HG02642 (cell line): Measurements from ENCODE around the gene LRRC4C.
"Not testable (repeated sequence)": the region's sequence is repeated elsewhere in the genome, so short reads cannot be mapped to it uniquely, and the experiment has no call there.

Experiments used
- ATAC-seq: cut with Tn5 transposase; IDR thresholded peaks from one replicate; pipeline ENCODE4 v1.9.1; 2021; ENCODE audit warnings: mild to moderate bottlenecking; ENCODE audit not compliant: unreplicated experiment, poor library complexity

Gene LRRC4C

DNA sequence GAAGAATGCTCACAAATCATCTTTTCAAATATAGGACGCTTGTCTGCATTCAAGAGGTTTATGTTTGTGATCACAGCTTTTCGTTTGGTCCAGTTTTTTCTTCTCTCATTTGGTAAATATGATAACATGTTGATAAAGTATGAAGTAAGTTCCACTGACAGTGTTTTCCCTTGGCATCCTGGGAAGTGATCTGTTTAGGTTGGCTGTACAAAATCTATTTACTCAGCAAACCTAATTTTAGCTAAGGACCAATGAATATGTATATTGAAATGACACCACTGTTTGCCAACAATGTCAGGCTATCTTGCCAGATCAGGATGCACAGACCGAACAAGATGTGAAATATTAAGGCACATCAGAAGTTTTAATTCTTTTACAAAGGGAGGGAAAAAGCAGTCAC is 1230.8 kb downstream of the LRRC4C start:
- ATAC-seq = no peak

DNA sequence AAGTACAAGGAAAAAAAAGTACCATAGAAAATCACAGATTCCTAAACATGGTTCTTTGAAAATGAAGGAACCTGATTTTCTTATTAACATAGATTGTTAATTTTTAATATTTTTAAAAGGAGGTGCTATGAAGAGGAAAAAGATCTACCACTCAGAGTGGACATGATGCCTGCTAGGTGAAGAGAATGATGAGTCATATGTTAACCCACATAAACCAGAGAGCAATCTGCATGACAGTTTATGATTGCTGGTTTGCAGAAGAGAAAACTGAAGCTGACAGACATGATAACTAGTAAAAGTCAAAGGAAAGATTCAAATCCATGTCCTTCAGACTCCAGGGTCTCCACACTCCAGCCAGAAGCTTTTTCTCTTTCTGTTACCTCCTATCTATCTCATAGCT is 1231.7 kb downstream of the LRRC4C start:
- ATAC-seq = peak; percentile 96

DNA sequence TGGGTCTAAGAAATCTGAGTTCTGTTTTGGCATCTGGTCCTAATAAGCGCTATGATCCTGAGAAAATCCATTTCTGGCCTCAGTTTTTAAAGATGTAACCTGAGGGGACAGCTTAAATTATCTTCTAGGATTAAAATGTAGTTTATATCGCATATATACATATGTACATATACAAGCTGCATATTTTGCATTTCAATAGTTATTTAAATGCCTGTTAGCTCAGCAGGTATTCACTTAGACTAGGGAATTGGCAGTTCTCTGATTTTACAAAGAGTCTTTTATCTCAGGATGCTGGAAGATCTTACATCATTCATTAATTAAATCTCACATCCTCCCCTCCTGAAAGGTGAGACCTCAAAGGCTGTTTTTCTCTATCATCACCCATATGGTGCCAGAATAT is 1232.8 kb downstream of the LRRC4C start:
- no peak for ATAC-seq

DNA sequence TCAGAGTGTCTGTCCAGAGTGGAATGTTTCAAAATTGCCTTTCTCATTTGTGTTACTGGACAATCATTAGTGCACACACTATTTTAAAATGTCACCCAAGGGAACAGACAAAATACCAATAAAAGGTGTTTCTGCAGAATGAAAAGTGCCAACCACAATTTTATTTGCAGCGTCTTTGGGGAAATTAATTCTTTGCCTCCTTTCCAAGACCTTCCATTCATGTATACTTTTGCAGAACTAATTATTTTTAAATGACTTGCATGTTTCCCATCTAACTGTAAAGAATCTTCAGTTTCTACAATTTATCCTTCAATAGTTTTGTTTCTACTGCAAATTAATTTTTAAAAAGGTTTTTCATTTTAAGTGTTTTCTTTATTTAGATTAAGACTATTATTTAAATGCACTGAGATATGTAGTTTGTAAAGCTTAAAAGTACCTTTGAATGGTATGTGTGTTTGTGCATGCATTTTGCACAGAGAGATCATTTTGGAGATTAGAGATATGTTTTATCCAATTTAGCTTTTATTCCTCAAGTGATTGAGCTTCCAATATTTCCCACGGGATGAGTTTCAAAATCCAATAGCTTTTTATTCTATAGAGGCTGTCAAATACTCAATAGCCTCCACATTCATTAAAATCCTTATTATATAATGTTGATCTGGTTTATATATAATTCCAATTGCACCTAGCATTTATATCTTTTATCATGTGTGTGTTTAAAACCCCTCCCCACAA is 1235.7 kb downstream of the LRRC4C start:
- no peak for ATAC-seq

DNA sequence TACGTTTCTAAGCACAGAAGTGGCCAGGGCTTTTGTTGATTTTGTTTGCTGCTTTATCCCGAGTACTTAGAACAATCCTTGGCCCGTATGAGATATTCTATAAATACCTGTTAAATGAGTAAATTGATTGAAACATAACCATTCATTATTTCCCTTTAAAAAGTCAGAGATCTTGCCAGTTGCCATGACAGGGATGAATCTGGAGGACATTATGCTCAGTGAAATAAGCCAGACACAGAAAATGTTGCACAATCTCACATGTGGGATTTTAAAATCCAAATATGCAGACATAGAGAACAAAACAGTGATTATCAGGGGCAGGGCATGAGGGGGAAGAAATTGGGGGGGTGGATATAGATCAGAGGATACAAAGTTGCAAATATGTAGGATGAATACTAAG is 1240.1 kb downstream of the LRRC4C start:
- ATAC-seq = no peak

DNA sequence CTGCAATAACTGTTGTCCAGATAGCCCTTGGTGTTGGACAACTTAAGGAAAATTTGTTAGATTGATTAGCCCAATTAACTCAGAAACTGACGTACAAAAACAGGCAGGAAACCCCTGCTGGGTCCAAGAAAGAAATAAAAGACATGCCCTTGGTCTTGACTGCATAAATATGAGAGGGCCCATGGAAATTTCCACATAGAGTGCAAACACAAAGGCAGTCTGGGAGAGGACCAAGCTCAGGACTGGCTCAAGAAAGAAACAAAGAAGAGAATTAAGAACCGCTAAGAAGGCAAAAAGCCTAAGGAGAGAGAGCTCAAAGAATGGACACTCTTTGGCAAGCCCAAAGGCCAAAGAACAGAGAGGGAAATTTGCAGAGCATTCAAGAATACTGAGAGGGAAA is 1243.9 kb downstream of the LRRC4C start:
- no peak for ATAC-seq

DNA sequence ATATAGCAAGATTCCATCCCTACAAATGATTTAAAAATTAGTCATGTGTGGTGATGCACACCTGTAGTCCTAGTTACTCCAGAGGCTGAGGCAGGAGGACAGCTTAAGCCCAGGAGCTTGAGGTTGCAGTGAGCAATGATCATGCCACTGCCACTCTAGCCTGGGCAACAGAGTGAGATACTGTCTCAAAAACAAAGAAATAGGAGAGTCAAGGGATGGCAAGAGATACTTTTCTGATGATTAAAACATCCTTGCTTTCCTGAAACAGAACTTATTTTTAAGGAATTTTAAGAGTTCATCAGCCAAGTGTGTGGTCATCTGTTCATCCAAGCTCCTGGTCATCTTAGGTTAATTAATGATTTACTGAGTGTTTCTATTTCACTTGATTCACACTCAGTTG is 1252.0 kb downstream of the LRRC4C start:
- ATAC-seq = no peak

DNA sequence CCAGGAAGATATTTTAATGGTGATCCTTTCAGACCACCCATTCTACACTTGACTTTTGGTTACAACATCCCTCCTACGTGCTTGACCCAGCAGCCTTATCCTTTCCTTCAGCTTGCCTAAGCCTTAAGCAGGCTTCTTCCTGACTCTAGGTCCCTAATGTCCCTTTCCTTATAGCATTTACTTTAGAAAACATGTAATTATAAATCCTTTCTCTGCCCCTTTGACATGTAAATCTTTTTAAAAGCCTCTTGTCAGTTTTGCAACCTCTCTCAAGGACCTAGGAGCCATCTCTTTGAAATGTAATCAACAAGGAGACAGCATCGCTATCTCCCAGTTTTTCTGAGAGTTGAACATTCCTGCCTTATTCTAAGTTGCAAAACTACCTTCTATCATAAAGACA is 1255.2 kb downstream of the LRRC4C start:
- ATAC-seq = no peak

DNA sequence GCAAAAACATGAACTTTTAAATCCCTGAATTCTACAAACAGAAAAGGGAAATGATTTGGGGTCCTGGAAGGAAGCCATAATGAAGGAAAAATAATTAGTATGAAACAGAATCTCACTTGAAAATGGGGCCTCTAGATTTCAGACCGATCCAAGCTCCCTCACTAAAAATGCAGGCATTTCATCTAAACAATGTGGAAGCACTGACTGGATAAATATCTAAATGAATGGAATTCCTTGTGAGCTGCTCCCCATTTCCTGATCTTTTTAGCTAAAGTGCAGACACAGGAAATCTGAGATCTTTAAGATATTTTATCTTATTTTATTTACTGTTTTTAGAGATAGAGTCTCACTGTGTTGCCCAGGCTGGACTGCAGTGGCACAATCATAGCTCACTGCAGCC is 1255.8 kb downstream of the LRRC4C start:
- ATAC-seq = no peak

DNA sequence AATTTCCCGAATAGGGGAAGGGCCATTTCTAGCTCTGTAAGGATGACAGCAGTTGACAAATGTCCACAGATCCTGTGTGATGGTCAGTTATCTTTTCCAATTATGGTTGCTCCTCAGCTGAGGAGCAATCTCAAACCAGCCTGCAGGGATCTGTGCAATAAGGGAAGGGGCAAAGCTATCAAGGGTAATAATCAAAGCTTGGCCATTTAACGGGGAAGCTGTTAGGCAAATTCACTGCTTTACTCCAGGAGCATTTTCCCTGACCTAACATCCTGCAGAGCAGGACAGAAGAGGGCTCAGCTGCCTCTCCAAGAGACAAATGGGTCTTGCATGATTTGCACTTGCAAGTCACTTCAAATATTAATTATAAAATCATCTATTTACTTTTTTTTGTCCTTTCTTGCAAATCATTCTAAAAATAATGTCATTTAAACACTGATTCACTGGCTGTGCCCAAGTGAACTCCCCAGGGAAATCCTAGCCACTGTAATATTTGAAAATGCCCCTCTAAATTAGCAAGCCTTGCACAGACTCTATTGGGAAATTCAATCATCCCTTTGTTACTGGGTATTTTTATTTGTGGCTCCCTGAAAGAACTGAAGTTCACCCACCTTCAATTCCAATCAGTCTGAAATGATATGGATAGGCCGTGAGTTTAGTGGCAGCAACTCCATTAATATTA is 1256.7 kb downstream of the LRRC4C start:
- ATAC-seq = no peak

DNA sequence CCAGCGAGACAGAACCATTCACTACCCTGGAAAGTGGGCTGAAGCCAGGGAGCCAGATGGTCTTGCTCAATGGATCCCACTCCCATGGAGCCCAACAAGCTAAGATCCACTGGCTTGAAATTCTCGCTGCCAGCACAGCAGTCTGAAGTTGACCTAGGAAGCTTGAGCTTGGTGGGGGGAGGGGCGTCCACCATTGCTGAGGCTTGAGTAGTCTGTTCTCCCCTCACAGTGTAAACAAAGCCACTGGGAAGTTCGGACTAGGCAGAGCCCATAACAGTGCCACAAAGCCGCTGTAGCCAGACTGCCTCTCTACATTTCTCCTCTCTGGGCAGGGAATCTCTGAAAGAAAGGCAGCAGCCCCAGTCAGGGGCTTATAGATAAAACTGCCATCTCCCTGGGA is 1266.9 kb downstream of the LRRC4C start:
- ATAC-seq = not testable (repeated sequence)

DNA sequence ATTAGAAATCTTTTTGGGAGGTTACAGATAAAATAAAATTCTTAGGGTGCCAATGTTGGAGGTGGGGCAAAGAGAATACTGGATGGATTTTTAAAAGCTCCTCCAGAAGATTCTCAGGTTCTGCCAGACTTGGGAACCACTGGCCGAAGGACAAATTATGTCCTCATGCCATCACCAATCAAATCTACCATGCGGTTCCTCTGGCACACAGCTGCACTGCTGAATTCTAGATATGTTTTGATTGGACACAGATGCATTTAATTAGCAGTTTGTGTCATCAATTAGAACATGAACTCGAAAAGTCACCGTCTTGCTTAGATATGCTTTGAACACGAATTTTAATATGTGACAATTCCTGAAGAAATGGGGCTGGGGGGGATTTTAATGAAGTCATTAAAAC is 1269.2 kb downstream of the LRRC4C start:
- no peak for ATAC-seq

DNA sequence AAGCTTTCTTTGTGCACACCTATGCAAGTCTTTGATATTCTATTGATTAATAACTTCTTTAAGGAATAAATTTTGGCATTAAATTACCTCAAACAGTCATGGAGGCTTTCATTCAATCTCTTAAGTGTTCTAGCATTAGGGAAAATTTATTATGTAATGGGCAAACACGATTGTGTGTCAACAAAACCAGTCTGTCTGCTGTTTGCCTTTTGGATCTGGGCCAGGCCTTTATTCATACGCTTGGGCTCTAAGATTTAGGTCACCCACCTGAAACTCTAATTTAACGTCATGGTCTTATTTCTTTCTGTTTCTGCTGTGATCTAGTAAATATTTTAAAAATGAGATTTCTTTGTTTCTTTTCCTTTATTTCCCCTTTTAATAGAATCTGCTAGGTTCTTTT is 1270.6 kb downstream of the LRRC4C start:
- ATAC-seq = no peak

DNA sequence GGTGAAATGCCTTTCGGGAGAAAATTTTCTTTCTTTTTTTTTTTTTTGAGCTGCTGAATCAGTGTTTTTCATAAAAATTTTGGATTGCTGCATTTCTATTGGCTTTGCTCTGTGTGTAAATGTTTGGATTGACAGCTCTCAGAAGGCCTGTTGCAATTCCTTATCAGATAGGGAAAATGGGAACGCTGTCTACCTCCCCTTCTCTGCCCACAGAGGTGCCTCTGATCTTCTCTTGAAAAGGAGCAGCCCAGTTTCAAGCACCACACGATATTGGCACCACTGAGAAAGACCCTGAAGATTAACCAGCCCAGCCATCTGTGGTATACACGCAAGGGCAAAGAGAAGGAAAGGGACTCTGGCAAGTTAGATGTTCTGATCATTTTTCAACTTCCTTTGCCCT is 1272.2 kb downstream of the LRRC4C start:
- ATAC-seq = no peak

DNA sequence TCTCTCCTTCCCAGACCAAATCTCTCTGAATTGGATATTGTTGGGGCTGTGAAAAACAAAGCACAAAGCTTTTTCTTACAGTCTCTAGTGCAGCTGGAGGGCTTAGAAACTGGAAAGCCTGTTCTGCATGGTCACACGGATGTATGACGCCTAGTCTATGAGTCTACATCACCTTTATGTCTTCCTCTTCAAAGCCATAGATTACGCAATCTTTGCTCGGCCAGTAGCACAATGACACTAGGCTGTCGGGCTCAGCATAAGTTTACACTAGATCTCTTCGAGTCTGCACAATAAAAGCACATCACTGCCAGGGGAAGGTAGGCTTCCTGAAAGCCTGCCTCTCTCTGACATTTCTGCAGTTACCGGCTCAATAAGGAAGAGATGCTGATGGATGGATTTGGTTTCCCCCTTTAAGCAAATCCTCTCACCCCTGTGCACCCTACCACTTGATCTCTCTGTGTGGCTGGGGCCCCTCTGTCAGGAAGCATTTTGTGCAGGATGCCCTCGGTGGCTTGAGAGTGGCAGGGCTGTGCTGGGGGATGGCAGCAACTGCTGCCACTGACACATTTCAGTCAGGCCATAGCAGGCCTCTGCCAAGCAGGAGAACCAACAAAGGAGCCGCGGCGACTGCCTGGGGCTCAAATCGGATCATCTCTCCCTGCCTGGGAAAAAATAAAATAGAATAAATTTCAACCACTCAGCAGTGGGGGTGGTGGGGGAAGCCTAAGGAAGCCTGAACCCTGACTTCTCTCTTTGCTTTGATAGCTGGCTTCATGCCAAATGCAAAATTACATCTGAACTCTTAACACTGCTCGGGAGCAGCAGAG is 1272.8 kb downstream of the LRRC4C start:
- no peak for ATAC-seq

DNA sequence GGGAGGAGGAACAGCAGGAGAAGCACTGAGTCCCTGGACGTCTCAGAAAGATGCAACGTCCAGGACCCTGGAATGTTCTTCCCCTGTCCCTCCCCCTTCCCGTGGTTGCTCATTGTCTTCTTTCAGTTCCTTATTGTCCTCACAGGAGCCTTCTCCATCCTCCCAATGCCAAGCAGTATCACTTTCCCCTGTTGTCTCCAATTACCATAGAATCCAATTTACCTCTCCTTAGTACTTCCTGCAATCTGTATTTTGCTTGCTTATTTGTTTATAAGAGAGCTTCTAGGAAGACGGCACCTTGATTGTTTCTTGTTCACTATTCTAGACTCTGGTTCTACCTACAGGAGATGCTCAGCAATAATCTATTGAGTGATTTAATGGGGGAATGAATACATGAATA is 1273.7 kb downstream of the LRRC4C start:
- no peak for ATAC-seq

DNA sequence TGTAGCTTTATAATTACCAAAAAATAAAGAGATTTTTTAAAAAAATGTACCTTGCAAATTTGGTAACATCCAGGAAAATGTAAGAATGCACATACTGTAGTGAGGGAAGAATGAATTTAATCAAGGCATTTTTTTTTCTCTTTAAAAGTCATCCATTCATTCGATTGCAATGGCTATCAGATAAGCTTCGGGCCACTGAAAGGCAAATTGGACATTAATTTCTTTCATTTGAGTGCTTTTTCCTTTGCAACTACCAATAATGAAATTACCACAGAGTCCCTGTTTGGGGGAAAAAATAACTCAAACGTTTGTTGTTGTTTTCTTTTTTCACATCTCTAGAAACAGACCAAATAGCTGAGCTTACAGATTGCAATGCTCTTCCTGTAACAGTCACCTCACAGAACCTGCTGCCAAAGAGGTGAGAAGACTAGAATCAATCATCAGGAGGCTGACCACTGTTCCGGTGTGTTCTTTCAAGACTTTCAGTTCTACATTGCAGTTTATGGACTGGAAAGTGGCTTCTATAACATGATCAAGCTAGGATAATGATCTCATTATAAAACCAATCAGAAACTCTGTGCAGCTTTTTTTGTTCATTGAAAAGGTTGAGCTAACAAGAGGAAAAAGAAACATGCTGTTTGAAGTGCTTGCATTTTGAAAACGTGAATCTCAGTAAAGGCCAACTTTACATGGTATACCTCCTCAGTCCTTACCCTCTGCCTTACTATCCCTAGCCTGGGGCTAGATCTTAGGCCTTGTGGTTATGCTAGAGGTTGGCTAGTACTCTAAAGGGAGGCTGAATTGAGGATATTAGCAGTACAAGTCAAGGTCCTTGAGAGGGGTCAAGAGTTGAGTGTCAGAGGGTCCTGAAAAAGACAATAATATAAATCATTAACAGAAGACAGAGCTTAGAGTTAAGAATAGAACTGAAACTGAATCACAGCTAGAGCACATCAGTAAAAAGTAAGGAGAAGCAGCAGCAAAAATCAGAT is 1276.1 kb downstream of the LRRC4C start:
- ATAC-seq = peak; percentile 90

DNA sequence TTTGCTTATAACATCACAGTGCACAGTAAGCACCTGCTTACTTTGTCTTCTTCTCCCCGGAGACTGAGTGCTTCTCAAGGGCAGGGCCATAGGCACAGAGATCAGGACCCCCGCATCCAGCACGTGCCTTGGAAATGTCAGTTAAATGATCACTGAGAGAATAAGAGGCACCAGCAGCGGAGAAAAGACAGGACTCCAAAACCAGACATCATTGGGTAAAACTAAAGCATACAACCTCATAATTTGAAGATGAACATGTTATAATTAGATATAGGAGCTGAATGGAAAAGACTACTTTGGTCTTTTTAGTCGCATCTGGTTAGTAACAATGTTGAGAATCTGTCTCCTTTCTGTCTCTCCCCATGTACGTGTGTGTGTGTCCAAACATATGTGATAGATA is 1279.9 kb downstream of the LRRC4C start:
- ATAC-seq = no peak

DNA sequence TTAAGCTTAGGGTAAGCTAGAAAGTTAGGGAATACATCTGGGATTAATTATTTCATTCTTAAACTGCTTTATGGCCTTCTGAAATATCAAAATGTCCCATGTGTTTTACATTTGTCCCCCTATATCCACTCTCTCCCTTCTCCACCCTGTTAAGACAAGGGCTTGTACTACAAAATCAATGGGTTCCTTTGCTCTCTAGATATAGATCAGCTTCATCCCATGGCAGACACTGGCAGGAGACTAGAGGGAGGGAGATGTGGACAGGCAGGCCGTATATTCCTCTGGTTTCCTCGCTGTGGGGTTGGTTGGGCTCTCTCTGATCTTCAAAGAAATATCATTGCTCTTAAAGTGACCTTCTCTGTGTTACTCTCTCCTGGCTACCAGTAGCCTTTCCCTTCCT is 1281.0 kb downstream of the LRRC4C start:
- no peak for ATAC-seq

DNA sequence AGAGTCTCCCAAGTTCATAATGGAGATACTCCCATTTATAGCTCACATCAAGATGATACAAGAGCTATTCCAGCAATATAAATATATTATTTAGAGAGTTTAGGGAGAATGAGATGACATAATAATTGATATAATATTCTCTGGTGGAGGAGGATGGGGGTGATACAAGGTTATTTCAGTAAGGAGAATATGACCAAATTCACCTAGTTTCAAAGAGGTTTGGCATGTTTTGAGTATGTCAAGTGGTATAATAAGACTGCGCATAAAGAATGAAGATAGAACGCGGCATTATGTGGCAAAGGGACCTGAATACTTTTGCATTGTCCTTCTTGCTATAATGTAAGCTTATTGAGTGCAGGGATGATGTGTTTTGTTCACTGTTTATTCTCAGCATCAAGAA is 1283.5 kb downstream of the LRRC4C start:
- no peak for ATAC-seq
